Inflammatory macrophage (primary cell): ENCODE results near the gene AGK.

ENCODE experiments used
- DNase-seq, 2 donors: peaks; one replicate each; pipeline ENCODE4 v3.0.0-alpha.2; 2020 to 2022

Gene AGK

DNA sequence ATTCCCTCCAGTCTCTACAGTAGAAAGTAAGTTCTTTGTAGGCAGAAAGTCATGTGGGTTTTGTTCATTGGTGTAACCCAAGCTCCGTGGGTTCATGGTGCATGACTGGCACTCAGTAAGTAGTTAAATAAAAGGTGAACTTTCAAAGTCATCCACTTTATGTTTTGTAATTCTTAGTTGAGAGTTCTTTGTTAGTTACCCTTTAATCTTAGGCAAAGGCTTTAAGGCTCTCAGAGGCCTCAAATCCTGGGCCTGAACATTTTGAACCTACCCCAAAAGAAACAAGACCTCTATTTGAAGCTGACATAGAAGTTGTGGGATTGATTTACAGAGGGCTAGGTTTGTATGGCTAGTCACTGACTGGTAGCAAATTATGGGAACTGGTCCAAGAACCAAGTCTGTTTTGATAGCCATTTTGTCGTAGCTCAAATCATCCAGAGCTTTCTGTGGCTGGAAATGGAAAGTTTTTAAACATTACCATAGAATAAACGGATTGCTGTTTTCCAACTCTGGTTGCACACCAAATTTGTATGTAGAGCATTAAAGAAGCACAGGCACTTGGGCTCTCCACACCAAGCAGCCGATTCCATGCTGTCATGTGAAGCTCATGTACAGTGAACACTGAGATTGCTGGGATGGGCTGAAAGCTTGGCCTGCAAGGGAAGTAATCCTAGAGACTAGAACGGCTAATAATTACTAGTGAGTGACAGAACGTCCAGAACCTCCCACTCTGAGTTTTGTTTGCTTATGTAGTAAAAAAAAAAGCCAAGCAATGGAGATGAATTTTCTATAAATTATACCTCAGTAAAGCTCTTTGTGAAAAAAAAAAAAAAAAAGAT is 97.3 kb downstream of the AGK start:
- no peak for DNase-seq

DNA sequence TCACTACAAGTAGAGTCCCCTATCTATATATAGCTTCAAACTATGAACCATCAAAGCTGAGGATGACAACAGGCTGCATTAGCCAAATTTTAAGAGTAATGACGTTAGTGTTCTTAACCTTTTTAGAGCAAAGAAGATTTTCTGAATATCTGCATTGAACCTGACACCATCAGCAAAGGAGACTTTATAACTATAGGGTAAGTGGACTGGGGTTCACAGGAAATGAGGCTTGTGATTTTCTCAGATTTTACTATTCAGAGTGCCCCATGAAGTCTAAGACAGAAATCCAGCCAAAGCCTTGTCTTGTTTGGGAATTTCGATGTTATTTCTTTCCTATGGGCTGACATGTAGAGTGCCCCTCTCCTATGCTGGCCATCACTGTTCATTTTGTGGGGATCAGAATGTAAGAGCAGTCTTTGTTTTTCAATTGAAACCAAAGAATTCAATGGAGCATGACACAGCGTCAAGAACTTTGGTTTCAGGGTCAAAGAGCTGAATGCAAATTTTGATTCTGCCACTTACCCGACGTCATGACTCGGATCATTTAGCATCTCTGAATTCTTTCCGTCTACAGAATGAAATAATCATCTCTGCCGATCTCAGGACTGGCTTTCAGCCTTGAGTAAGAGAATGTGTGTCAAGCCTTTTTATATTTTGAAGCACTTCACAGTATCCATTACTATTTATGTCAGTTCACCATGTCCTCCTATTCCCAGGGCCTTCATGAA is 98.1 kb downstream of the AGK start:
- no peak for DNase-seq

DNA sequence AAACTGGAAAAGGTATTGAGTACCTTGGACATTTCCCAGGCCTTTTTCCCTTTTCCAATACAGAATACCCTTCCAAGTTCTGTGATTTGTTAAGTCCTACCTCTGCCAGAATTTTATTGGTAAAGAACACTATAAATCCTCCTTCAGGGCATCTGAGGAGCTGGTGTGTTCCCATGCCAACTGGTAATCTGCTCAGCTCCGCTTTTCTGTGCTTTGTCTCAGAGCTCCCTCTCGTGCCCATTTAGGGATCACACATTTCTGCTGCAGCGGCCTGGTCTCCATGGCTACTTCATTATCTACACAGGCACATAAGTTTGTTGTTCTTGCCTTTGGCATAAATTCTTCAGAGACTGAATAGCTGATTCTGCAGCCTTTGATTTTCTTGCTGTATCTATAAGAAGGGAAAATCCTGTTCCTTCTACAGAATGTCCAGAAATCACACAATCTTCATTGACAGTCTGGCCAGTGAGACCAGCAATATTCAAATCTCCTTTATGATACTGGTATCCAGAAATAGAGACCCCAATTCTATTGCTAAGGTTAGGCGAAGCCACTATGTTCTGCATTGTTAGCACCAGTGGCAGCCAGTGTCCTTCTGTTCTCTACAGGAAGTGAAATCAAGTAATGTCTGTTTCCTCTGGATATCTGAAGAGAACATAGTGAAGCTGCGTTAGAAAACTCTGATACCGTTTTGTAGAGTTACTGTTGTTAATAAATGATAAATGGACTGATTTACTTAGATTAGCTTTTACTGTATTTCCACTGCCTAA is 98.8 kb downstream of the AGK start:
- peak; percentile 45 to 48 for DNase-seq

DNA sequence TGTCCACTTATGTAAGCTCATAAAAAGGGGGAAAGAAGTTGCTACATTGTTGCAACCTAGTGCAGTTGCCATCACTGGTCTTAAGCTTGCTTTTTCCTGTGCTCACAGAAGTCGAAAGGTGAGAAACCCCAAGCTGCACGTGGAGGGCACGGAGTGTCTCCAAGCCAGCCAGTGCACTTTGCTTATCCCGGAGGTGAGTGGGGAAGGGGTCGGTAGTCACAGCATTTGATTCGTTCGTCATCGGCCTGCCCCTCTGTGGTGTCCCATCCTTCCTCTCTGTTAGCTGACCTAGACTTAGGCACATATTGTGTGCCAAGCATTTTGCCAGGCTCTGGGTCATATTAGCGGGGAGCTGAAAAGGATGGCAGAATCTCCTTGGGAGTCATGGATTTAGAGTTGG is 100.2 kb downstream of the AGK start:
- DNase-seq, result no peak

DNA sequence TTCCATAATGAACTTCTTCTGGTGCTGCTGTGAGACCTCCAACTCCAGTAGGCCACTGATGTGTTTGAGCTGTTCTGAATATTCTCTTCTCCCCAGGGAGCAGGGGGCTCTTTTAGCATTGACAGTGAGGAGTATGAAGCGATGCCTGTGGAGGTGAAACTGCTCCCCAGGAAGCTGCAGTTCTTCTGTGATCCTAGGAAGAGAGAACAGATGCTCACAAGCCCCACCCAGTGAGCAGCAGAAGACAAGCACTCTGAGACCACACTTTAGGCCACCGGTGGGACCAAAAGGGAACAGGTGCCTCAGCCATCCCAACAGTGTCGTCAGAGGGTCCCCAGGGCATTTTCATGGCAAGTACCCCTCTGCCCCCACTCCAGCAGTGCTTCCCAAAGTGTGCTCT is 101.5 kb downstream of the AGK start:
- no peak for DNase-seq

DNA sequence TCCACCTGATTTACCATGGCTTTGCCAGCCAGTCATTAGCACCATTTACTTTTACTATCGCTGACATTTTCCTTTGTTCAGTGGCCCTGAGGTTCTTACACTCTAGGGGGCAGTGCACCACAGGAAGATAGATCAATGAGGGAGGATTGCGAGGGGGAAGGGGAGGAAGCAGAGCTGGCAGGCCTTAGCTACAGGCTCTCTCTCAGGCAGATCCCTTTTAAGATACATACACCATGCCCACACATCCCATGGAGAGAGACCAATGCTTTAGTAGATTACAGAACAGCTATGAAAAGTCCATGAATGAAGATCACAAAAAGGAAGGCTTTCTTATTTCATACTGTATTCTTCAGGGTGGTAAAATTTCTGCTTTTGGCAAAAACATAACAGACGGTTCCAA is 103.3 kb downstream of the AGK start:
- DNase-seq, result peak; percentile 79 to 83

DNA sequence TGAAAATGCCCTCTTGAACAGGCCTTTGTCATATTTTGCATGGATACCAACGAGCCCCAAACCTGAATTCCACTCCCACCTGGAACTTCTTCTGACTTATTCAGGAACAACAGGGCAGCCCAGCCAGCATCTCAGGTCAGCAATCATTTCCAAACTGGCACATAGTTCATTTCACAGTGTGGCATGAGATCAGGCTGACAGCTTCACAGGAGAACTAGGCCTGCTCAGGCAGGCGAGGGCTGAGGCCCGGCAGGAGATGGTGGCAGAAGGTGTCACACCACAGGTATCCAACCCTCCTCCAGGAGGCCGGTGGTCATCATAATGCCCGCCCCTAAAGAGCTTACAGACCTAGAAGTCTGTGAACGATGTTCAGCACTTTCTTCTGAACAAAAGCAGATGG is 108.3 kb downstream of the AGK start:
- DNase-seq, result no peak

DNA sequence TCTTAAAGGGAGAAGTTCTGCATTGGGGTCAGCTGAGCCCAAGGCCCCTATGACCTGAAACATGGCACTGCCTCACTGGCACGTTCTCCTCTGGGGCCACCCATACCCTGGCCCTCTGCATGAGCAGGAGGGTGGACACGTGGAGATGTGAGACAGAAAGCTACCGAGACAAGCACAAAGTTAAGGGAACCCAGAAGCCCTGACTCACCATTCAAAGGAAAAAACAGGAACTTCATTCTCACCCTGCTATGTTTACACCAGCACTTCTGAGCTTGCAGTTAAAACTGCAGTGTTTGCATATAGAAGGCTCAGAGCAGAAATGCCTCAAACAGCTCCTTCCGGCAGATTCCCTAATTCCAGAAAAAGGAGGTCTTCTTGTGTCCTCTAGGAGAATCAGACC is 109.0 kb downstream of the AGK start:
- peak; percentile 87 to 89 for DNase-seq

DNA sequence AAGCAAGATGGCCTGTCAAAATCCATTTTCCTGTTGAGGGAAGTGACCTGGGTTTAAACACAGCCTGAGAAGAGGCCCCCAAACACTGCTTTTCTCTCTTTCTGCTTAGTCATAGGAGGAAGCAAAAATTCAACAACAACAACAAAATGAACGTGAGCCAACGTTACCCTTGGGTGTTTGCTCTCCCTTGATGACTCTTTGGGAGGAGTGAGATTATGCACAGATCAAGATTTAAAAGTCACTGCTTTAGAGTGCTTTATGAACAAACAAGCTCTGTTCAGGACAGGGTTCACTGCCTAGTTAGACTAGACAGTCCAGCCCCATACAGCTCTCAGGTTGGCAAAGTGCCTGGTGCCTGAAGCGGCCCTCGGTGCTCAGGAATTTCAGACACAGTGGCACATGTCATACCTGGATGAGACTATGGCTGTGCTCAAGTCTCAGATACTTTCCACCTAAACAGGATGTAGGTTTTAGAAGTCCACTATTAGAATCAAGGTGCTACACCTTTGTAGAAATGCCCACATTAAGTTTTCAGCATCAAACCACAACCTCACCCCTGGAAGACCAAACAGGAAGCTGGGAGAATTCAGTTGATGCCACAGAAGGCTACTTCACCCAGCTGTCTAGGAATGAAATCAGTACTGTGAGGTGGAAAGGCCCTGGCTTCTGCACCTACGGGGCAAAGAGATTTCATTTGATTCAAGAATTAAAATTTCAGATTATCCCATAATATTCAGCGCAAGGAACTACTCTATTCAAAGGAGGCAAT is 112.1 kb downstream of the AGK start:
- peak; percentile 12 to 28 for DNase-seq

DNA sequence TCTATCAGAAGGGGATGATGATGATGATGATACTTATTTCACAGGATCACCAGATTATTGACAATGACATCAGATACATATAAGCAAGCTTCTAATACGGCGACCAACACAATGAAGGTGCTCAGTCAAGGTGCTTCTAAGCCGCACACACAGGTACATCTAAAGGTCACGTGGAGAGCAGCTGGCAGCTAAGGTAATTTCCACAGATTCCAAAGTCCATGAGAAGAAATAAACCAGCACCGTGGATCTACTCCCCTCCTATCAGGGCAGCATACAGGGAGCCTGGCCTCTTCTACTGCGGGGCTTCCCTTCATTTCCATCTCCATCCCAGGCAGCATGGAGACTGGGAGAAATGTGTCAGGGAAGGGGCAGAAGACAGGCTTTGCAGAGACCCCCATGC is 113.2 kb downstream of the AGK start:
- no peak for DNase-seq

DNA sequence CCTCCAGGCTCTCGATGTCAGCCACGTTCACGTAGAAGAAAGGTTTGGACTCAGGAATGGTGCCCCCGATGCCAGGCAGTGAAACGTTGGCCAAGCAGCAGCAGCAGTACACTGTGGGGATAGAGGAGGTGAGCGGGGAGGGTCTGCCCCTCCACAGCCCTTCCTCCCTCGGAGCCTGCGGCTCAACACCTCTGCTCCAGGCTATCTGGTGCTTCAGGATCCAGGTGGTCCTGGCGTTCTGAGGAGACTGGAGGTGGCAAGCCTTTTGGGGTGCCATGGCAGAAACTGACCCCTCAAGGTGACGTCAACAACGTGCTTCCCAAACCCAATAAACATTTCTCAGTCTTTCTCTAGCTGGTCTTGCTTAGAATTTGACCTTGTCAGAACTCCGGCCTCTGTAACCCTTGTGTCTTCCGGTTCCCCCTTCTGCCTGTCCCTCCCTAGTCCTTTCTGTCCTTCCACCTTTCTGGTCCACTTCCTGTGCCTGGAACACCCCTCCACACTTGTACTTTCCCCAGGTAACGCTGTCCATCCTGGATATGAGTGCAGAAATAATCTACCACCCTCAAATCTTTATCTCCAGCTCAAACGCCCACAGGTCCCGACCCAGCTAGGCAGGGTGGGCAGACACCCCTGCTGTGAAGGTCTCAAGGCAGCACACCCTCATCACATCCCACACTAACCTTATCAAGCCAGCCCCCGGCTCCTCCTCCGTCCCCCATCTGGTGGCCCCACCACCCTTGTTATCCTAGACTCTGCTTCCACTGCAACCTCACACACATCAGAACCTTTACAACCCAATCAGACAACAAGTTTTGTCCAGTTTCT is 114.2 kb downstream of the AGK start:
- no peak for DNase-seq

DNA sequence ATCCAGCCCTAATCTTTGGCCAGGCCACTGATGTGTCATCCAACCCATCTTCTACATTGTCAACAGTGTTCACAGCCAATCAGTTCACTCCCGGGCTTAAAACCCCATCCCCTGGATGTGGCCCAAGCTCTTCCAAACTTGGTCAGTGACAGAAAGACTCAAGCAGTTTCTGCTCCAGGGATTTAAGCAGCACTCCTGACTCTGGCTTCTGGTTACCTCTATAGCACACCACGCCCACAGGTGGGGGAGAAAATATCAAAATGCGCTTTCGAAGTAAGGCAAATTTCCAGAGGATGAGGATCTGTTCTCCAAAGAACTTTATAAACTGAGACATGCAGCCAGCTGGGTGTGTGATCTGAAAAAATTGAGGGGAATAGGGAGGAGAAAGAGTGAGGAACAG is 114.9 kb downstream of the AGK start:
- no peak for DNase-seq

DNA sequence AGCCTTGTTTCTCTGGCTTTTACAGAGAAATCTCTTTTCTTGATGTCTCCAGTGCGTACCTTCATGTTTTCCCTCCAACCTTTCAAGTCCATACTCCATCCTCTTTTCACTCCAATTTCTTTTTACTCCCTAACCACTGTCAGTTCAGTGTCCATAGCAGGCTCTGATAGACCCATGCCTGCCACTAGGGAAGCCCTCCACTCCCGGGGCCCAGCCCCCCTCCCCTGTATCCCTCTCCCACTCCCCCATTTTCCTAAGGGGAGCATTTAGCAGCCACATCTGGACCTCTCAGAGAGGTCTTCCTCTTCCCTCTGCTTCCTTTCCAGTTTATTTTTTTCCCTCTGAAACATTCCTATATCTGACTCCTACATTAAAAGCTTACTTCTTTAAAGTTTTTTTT is 117.6 kb downstream of the AGK start:
- DNase-seq, result no peak

DNA sequence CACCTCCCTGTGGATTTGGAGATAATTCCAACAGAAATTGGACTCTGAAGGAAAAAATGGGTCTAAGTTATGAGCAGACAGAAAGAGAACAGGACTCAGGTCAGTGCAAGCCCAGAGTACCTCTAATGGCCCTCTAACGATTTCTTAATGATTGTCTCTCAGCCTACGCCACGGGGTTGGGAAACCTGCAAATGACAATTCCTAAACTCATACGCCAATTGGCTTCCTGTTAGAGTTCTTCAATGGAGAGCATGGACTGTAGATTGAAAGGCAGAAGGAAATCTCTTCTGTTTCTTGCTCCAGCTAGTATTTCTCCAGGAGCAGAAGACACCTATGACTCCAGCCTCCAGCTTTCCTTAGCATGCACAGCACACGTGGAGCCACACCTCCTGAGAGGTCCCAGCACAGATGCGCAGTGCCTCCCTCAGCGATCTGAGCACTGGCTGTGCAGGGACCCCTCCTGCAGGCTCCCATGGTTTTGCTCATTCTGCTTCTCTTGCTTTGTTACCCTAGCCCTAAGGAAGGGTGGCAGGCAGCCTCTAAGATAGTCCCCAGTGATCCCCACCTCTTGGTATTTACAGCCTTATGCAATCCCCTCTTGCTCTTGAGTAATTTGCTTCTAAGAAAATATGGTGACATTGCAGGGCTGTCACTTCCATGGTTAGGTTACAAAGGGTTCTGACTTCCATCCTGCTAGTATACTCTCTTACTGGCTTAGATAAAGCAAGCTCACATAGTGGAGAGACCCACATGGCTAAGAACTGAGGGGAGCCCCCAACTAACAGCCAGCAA is 120.7 kb downstream of the AGK start:
- DNase-seq, result peak; percentile 89 to 91

DNA sequence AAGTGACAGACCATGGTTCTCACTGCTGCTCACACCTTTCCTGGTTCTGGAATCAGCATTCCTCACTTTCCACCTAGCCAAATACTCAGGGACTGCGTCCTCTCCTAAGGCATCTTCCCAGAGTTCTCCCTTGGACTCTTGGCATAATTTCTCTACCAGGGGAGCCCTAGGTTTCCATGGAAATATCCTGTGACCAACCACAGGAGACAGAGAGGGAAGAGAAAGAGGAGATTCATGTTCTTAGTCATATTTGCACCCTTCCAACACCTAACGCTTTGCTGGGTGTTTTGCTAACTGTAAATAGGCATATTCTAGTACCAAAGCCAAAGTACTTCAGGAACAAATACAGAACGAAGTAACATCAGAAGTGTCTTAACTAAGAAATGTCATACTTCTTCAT is 122.1 kb downstream of the AGK start:
- DNase-seq, result no peak

DNA sequence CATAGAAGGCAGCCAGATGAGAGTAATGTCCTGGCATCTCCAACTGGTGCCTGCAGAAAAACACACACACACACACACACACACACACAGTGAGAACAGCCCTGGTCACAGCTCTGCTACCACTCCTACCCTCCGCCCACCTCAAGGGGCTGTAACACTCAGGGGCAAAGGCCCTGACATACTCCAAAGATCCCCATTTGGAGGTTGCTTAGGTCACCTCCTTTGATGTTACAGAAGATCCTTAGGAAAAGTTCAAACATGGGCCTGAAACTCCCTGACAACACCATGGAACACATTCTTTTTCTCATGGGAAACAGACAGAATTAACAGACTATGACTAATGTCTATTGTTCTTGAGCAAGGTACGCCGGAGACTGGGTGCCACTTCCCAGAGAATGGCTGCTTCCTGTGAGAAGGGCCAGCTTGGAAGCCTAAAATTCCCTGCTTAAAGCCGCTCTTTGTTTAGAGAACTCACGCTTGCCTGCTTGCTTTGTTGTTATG is 123.0 kb downstream of the AGK start:
- DNase-seq, result peak; percentile 50 to 72

DNA sequence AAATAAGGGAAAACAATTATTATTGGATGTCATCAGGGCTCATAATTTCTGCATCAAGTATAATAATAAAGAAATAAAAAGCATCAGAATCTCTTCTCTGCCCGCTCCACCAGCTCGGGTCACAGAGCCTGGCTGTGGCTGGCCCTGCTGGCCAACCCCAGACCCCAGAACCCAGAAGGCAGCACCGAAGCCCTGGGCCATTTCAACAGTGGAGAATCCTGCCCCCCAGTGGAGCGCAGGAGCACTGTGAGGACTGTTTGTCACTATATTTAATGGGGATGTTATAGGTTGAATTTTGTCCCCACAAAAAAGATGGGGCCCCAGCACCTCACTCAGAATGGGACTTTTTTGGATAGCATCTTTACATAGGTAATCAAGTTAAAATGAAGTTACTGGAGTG is 123.5 kb downstream of the AGK start:
- peak in 1 of 2 donors; percentile 22 for DNase-seq

DNA sequence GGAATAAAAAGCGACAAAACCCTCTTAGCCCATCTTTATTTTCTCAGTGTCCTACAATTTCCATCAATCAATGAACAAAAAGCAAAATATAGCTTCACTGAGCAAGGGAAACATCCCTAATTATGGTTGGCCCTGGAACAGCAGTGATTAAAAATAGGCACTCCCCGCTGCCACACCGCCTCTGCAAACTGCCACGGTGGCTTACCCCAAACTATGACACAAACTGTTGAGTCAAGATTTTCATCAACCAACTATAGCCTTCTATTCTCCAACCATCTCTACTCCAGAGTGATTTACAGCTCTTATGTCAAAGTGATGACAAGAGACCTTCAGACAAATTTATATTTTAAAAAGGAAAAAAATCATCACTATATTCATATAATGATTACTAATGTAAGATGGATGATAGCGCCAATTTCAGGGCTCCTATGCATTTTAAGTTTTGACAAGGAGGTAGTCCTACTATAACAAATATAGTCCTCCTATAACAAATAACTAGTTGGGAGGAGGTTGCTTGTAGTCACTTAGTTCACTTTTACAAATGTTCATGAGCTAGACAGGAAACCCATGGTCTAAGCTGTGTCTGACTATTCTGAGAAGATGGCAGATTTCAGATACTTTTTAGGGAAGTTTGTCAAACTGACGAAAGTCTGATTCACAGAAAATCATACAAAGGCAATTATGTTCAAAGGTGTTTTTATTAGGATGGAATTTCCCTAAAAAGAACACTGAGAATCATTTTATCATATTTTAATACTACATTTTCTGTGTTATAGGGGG is 124.4 kb downstream of the AGK start:
- peak; percentile 73 to 86 for DNase-seq

DNA sequence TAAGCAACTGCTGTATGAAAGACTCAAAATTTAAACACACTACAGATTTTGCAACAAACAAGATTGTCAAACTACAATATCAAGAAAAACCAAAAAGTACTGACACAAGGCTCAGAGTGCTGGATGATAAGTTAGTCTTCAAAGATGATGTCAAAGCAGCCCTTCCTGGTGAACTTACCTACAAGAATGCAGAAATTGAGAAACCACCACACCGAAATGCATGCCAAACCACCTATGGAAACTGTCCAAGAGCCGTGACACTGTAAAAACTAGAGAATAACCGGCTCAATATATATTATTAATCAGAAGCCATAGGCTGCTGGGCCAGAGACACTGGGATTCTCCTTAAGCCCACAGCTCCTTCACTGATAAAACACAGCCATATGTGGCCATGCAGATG is 125.4 kb downstream of the AGK start:
- DNase-seq, result peak in 1 of 2 donors; percentile 63

DNA sequence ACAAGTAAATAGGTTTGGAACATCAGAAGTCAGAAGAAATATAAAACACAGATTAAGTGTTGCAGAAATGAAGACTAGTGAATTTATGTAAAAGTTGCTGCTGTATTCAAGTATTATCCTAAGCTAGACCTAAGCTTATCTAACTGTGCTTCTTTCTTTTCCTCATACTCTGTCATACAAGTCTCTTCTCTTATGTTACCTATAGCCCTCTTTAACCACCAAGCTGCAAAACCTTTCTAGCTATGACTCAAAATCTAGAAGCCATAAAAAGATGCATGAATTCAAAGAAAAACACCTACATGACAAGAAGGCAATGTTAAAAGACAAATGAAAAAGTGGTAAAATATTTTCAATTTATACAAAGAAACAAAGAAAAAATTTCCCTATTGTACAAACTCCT is 127.8 kb downstream of the AGK start:
- no peak for DNase-seq
